GM18870 (cell line): ENCODE measurements around the gene UBE2K.
"Not testable (repeated sequence)": the region's sequence is repeated elsewhere in the genome, so short reads cannot be mapped to it uniquely, and the experiment has no call there.

Experiments
- ATAC-seq: cut with Tn5 transposase; IDR thresholded peaks from one replicate; pipeline ENCODE4 v1.9.1; 2021; ENCODE audit warnings: moderate library complexity; ENCODE audit not compliant: unreplicated experiment

The UBE2K gene

GRCh38 chr4:39721788-39722187 lies 23.9 kb downstream of the UBE2K start:
- no peak for ATAC-seq

GRCh38 chr4:39729557-39729956 lies 31.6 kb downstream of the UBE2K start:
- ATAC-seq = no peak

GRCh38 chr4:39730072-39730471 lies 32.1 kb downstream of the UBE2K start:
- ATAC-seq = no peak

GRCh38 chr4:39731908-39732307 lies 34.0 kb downstream of the UBE2K start:
- no peak for ATAC-seq

GRCh38 chr4:39732728-39733127 lies 34.8 kb downstream of the UBE2K start:
- no peak for ATAC-seq

GRCh38 chr4:39739591-39739990 lies 41.7 kb downstream of the UBE2K start:
- not testable (repeated sequence) for ATAC-seq

GRCh38 chr4:39741401-39741800 lies 43.5 kb downstream of the UBE2K start:
- no peak for ATAC-seq

- no peak for ATAC-seq
Observed at GRCh38 chr4:39745920-39746319, 48.0 kb downstream of the UBE2K start.

GRCh38 chr4:39750216-39750615 lies 52.3 kb downstream of the UBE2K start:
- ATAC-seq = no peak

- no peak for ATAC-seq
Observed at GRCh38 chr4:39754309-39754708, 56.4 kb downstream of the UBE2K start.

GRCh38 chr4:39756159-39756558 lies 58.2 kb downstream of the UBE2K start:
- no peak for ATAC-seq

- no peak for ATAC-seq
Observed at GRCh38 chr4:39758176-39758575, 60.2 kb downstream of the UBE2K start.

- no peak for ATAC-seq
Observed at GRCh38 chr4:39759569-39759968, 61.6 kb downstream of the UBE2K start.

GRCh38 chr4:39761005-39761667 lies 63.2 kb downstream of the UBE2K start:
- no peak for ATAC-seq

- peak; percentile 56 for ATAC-seq
Observed at GRCh38 chr4:39763714-39764572, 66.0 kb downstream of the UBE2K start.

- no peak for ATAC-seq
Observed at GRCh38 chr4:39770005-39770404, 72.1 kb downstream of the UBE2K start.

GRCh38 chr4:39770471-39770870 lies 72.5 kb downstream of the UBE2K start:
- no peak for ATAC-seq

GRCh38 chr4:39770969-39771724 lies 73.2 kb downstream of the UBE2K start:
- ATAC-seq = no peak

GRCh38 chr4:39781988-39782387 lies 84.1 kb downstream of the UBE2K start:
- ATAC-seq = not testable (repeated sequence)

- ATAC-seq = no peak
Observed at GRCh38 chr4:39785083-39785482, 87.1 kb downstream of the UBE2K start.

GRCh38 chr4:39786838-39787237 lies 88.9 kb downstream of the UBE2K start:
- ATAC-seq = no peak

GRCh38 chr4:39792128-39792527 lies 94.2 kb downstream of the UBE2K start:
- no peak for ATAC-seq
